Hepatocyte (in vitro differentiated cells): ENCODE measurements around the gene SCN7A. TPM values are rescaled to one million over a fixed set of nuclear protein-coding genes. Genes with fewer than 3 reads are reported as not detected.

ENCODE experiments used
- DNase-seq: peaks from one replicate; pipeline ENCODE4 v3.0.0-alpha.2; 2016; ENCODE audit warnings: low spot score
- H2AFZ ChIP-seq: fragments of 200-600 bp; sonication (generic); 2 replicates; pipeline ENCODE4 v1.6.0; 2016; ENCODE audit warnings: antibody characterized with exemption, mild to moderate bottlenecking
- H3K27ac ChIP-seq: fragments of 200-600 bp; sonication (generic); 2 replicates; pipeline ENCODE4 v1.5.1; 2016; ENCODE audit warnings: mild to moderate bottlenecking
- H3K27me3 ChIP-seq: fragments of 200-600 bp; sonication (generic); 2 replicates; pipeline ENCODE4 v1.6.1; 2016
- H3K36me3 ChIP-seq: fragments of 200-600 bp; sonication (generic); replicated peaks from 2 replicates; pipeline ENCODE4 v1.5.1; 2016; ENCODE audit warnings: low read depth; ENCODE audit not compliant: insufficient read depth
- H3K4me1 ChIP-seq: fragments of 200-600 bp; sonication (generic); 2 replicates; pipeline ENCODE4 v1.5.1; 2016; ENCODE audit warnings: mild to moderate bottlenecking, moderate library complexity; ENCODE audit not compliant: insufficient read depth
- H3K4me2 ChIP-seq: fragments of 200-600 bp; sonication (generic); 2 replicates; pipeline ENCODE4 v1.6.0; 2016
- H3K4me3 ChIP-seq: fragments of 200-600 bp; sonication (generic); 2 replicates; pipeline ENCODE4 v1.5.1; 2016; ENCODE audit warnings: mild to moderate bottlenecking
- H3K79me2 ChIP-seq: fragments of 200-600 bp; sonication (generic); 2 replicates; pipeline ENCODE4 v1.6.0; 2017; ENCODE audit warnings: mild to moderate bottlenecking
- H3K9me2 ChIP-seq: fragments of 200-600 bp; sonication (generic); replicated peaks from 2 replicates; pipeline ENCODE4 v1.6.0; 2017; ENCODE audit warnings: mild to moderate bottlenecking; ENCODE audit not compliant: insufficient read depth
- H3K9me3 ChIP-seq: fragments of 200-600 bp; sonication (generic); 2 replicates; pipeline ENCODE4 v1.5.1; 2016; ENCODE audit warnings: low read depth, mild to moderate bottlenecking
- H4K20me1 ChIP-seq: fragments of 200-600 bp; sonication (generic); 2 replicates; pipeline ENCODE4 v1.6.0; 2016; ENCODE audit warnings: mild to moderate bottlenecking; ENCODE audit not compliant: insufficient read depth, poor library complexity, severe bottlenecking
- CTCF ChIP-seq: fragments of 200-600 bp; sonication (generic); IDR thresholded peaks from 2 replicates; pipeline ENCODE4 v1.5.1; 2016; ENCODE audit warnings: antibody characterized with exemption, mild to moderate bottlenecking; ENCODE audit not compliant: poor library complexity
- EZH2 ChIP-seq: fragments of 200-600 bp; sonication (generic); IDR thresholded peaks from 2 replicates; pipeline ENCODE4 v1.6.1; 2016; ENCODE audit warnings: antibody characterized with exemption, mild to moderate bottlenecking, borderline replicate concordance
- EZH2phosphoT487 ChIP-seq: fragments of 200-600 bp; sonication (generic); IDR thresholded peaks from one replicate; pipeline ENCODE4 v1.6.1; 2018; ENCODE audit warnings: antibody characterized with exemption, mild to moderate bottlenecking, low read depth, moderate library complexity; ENCODE audit not compliant: unreplicated experiment, severe bottlenecking
- WGBS: methylation state at CpG from one replicate; pipeline ENCODE4 v1.1.6; 2016; ENCODE audit warnings: low lambda C conversion rate; ENCODE audit errors: missing lambda C conversion rate; 5-methylcytosine and 5-hydroxymethylcytosine counted together
- polyA plus RNA-seq: library from polyadenylated mRNA; unstranded; fragments of >200 nt; fragmentation: Nextera tagmentation; extraction: Ambion mirVana; gene quantifications from 2 replicates; pipeline ENCODE4 v1.2.1, GENCODE V29; 2016
- total RNA-seq: library from RNA; depleted of rRNA; stranded (reverse); fragments of >200 nt; gene quantifications from 2 replicates; pipeline ENCODE4 v1.2.3, GENCODE V29; 2014

SCN7A gene
- total and polyA plus RNA-seq, 2 experiments from 2014 or later: 0.29 to 5.0 TPM

- Histone ChIP-seq H2AFZ (no peak overlapping the region), H3K27ac (no peak overlapping the region), H3K36me3 (no peaks in the 10 kb centered on the region), H3K27me3 (no peaks in the 10 kb centered on the region), H3K4me3 (no peak overlapping the region), H3K9me2 (no peaks in the 10 kb centered on the region), H3K4me2 (no peak overlapping the region), H4K20me1 (no peaks in the 10 kb centered on the region), H3K4me1 (no peaks in the 10 kb centered on the region), H3K79me2 (no peaks in the 10 kb centered on the region), H3K9me3 (no peaks in the 10 kb centered on the region)
- TF ChIP-seq EZH2phosphoT487: no peak
- TF ChIP-seq CTCF: no peak
- TF ChIP-seq EZH2: no peak
- 82% methylated on average over 2 of the region's 2 CpGs for WGBS
- DNase-seq: no peak
These were observed 39.9 kb downstream of the SCN7A start for GRCh38 chr2:166454006-166454595.

DNA sequence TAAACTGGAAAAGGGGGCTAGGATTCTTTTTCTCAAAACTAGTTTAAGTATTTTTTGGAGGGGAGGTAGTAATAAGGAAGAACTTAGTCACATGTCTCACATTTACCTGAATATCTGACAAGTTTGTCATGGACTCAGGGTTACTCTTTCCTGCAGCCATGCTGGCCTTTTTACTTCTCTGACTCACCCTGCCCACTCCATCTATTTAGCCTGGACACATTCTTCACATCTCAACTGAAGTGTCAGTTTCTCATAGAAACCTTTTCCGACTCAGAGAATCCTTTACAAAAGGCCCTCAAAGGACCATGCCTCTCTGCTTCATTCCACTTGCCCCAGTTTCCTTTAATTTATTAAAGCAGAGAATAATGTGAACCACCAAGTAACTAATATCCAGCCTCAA lies 42.6 kb downstream of the SCN7A start:
- Histone ChIP-seq H3K4me3 (no peak overlapping the region), H3K9me2 (no peaks in the 10 kb centered on the region), H3K4me2 (no peak overlapping the region), H3K27ac (no peak overlapping the region), H3K9me3 (no peaks in the 10 kb centered on the region), H3K36me3 (no peaks in the 10 kb centered on the region), H2AFZ (no peak overlapping the region), H3K79me2 (no peaks in the 10 kb centered on the region), H3K27me3 (no peaks in the 10 kb centered on the region), H3K4me1 (no peaks in the 10 kb centered on the region), H4K20me1 (no peaks in the 10 kb centered on the region)
- no peak for TF ChIP-seq EZH2
- TF ChIP-seq CTCF: no peak
- TF ChIP-seq EZH2phosphoT487: no peak
- WGBS: 69% methylated on average over 1 of the region's 1 CpG
- DNase-seq: no peak

- no peaks in the 10 kb centered on the region for H3K36me3 ChIP-seq
- H3K4me3 ChIP-seq: no peak overlapping the region
- WGBS: 66% methylated on average over 1 of the region's 1 CpG
- H3K4me1 ChIP-seq: no peaks in the 10 kb centered on the region
- no peaks in the 10 kb centered on the region for H3K9me2 ChIP-seq
- no peaks in the 10 kb centered on the region for H3K27me3 ChIP-seq
- H4K20me1 ChIP-seq: no peaks in the 10 kb centered on the region
- H3K4me2 ChIP-seq: no peak overlapping the region
- TF ChIP-seq EZH2phosphoT487 (no peak), EZH2 (no peak)
- H2AFZ ChIP-seq: no peak overlapping the region
- DNase-seq: no peak
- H3K27ac ChIP-seq: no peak overlapping the region
- H3K79me2 ChIP-seq: no peaks in the 10 kb centered on the region
- H3K9me3 ChIP-seq: no peaks in the 10 kb centered on the region
These were observed 44.6 kb downstream of the SCN7A start for GRCh38 chr2:166449439-166449838.

DNA sequence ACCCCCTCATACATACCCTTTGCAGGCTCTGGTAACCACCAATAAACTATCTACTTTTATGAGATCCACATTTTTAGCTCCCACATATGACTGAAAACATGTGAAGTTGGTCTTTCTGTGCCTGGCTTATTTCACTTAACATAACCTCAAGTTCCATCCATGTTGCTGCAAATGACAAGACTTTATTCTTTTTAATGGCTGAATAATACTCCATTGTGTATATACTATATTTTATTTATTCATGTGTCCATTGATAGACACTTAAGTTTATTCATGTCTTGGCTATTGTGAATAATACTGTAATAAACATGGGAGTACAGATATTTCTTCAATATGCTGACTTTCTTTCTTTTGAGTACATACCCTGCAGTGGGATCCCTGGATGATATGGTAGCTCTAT lies 45.9 kb downstream of the SCN7A start:
- TF ChIP-seq EZH2: no peak
- no peak for TF ChIP-seq EZH2phosphoT487
- TF ChIP-seq CTCF: no peak
- Histone ChIP-seq H3K9me2 (no peaks in the 10 kb centered on the region), H3K27ac (no peak overlapping the region), H2AFZ (no peak overlapping the region), H4K20me1 (no peaks in the 10 kb centered on the region), H3K9me3 (no peaks in the 10 kb centered on the region), H3K36me3 (no peaks in the 10 kb centered on the region), H3K4me2 (no peak overlapping the region), H3K79me2 (no peaks in the 10 kb centered on the region), H3K4me1 (no peaks in the 10 kb centered on the region), H3K27me3 (no peaks in the 10 kb centered on the region), H3K4me3 (no peak overlapping the region)
- DNase-seq: no peak
